ENCODE measurements around the gene KERA.

GRCh38 chr12:91074851-91075250 lies 17.0 kb upstream of the KERA start:
- TF ChIP-seq POLR2A (IDR thresholded peaks at IDR 0.05; ENCODE audit: low read depth) (no peak), EP300 (IDR thresholded peaks at IDR 0.05) (no peak), CTCF (IDR thresholded peaks at IDR 0.05) (no peak)

Data from esophagus muscularis mucosa (tissue), 4 donors.